Activated T-cell treated with anti-CD3 and anti-CD28 coated beads, Interleukin-2, amount 50 U/mL, for 72 hours (primary cell): Measurements from ENCODE around the gene HEY2. TPM values are rescaled to one million over a fixed set of nuclear protein-coding genes. Genes with fewer than 3 reads are reported as not detected.
"Not testable (repeated sequence)": the region's sequence is repeated elsewhere in the genome, so short reads cannot be mapped to it uniquely, and the experiment has no call there.

Experiments
- ATAC-seq, 2 donors: fragments of 150-1000 bp; cut with Tn5 transposase; replicated peaks in 1 of 2; 2 replicates each; pipeline ENCODE4 v1.10.0; 2021; ENCODE audit warnings: moderate library complexity in 2 of 2, mild to moderate bottlenecking in 1 of 2
- DNase-seq, 2 donors: peaks; one replicate each; pipeline ENCODE4 v3.0.0; 2021 to 2022; ENCODE audit warnings: mixed read lengths in 1 of 2
- H3K27ac Mint-ChIP-seq: one replicate; pipeline ENCODE4 v1.8.0; 2022; ENCODE audit warnings: mild to moderate bottlenecking, moderate library complexity, mixed read lengths
- H3K27me3 Mint-ChIP-seq: one replicate; pipeline ENCODE4 v1.8.0; 2022; ENCODE audit warnings: low read depth, mixed read lengths
- H3K36me3 Mint-ChIP-seq, 2 donors: one replicate each; pipeline ENCODE4 v1.8.0; 2022; ENCODE audit warnings: mixed read lengths in 2 of 2, mild to moderate bottlenecking in 1 of 2; ENCODE audit not compliant: insufficient read depth in 2 of 2
- H3K4me1 Mint-ChIP-seq: one replicate; pipeline ENCODE4 v1.8.0; 2022; ENCODE audit warnings: low read depth, mixed read lengths
- H3K4me3 Mint-ChIP-seq, 2 donors: one replicate each; pipeline ENCODE4 v1.8.0; 2022; ENCODE audit warnings: mild to moderate bottlenecking in 2 of 2, mixed read lengths in 2 of 2, moderate library complexity in 2 of 2
- H3K9me3 Mint-ChIP-seq, 2 donors: one replicate each; pipeline ENCODE4 v1.8.0; 2022; ENCODE audit warnings: mixed read lengths in 2 of 2
- total RNA-seq, 2 donors: library from RNA; stranded (reverse); gene quantifications; one replicate each; pipeline ENCODE4 v1.2.3, GENCODE V29; 2022

The HEY2 gene
- under 1 TPM in 1 of 2 donors, not detected in 1; 0.12 TPM for total RNA-seq

- Mint-ChIP-seq H3K27me3 (peaks cover 66% of the 10 kb centered on the region), H3K36me3 (peaks cover 0 to 1% of the 10 kb centered on the region in 2 donors), H3K9me3 (no peaks in the 10 kb centered on the region), H3K4me3 (peak within 1 kb of the TSS; percentile 87 to 93), H3K4me1 (peaks cover 54% of the 10 kb centered on the region), H3K27ac (peak within 1 kb of the TSS; percentile 30)
- ATAC-seq = peak; percentile 86 to 88
- DNase-seq = peak; percentile 92
These were observed at the start of gene HEY2 for GRCh38 chr6:125749173-125749864. TSS of gene HEY2 (plus strand) at chr6:125749632. CDS start at chr6:125749777, 145 bp downstream.

GRCh38 chr6:125700581-125701353 lies 48.7 kb upstream of the HEY2 start:
- DNase-seq = no peak
- Mint-ChIP-seq H3K4me1 (no peaks in the 10 kb centered on the region), H3K9me3 (no peaks in the 10 kb centered on the region), H3K27ac (no peak overlapping the region), H3K36me3 (no peaks in the 10 kb centered on the region), H3K27me3 (peaks cover 6% of the 10 kb centered on the region), H3K4me3 (no peak overlapping the region)
- ATAC-seq = no peak

GRCh38 chr6:125701354-125701668 lies 48.1 kb upstream of the HEY2 start:
- Mint-ChIP-seq H3K4me1 (no peaks in the 10 kb centered on the region), H3K36me3 (no peaks in the 10 kb centered on the region), H3K27me3 (peaks cover 6% of the 10 kb centered on the region), H3K27ac (no peak overlapping the region), H3K4me3 (no peak overlapping the region), H3K9me3 (no peaks in the 10 kb centered on the region)
- ATAC-seq (no peak), DNase-seq (no peak)

DNA sequence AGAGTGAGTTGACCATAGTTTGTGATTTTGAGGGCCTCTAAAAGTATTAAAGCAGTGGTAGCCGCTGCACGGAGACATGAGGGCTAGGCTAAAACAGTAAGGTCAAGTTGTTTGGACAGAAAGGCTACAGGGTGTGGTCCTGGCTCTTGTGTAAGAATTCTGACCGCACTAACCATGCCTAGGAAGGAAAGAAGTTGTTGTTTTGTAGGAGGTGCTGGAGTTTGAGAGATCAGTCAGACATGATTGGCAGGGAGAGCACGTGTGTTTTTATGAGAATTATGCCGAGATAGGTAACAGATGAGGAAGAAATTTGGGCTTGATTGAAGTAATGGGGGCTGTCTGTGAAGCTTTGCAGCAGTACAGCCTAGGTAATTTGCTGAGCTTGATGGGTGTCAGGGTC lies 45.5 kb upstream of the HEY2 start:
- H3K36me3 Mint-ChIP-seq, H3K27ac Mint-ChIP-seq, H3K4me3 Mint-ChIP-seq, H3K9me3 Mint-ChIP-seq, ATAC-seq, H3K4me1 Mint-ChIP-seq, DNase-seq, H3K27me3 Mint-ChIP-seq: not testable (repeated sequence)

DNA sequence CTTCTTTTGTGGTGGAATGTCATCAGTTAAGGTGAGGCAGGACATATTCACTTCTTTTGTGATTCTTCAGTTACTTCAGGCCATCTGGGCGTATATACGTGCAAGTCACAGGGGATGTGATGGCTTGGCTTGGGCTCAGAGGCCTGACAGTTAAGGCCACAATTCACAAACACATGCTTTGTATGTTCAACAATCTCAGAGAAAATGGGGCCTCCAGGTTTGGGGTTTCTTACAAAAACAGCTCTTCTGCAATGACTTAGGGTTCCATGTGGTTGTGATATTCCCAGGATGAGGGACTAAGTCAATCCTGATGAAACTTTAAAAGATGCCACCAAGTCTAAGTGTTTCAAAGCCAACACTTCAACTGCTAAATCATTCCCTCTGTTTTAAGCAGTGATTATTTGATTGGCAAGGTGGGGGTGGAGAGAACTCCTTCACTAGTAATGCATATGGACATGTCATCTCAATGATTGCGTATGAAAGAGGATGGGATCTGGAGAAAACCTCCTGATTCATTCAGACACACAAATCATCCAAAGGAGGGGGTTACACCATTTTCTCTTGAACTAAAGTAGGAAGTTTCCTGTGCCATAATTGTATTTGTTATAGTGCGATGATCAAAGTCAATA lies 41.7 kb upstream of the HEY2 start:
- H3K4me3 Mint-ChIP-seq = no peak overlapping the region
- peaks cover 6% of the 10 kb centered on the region for H3K4me1 Mint-ChIP-seq
- H3K27me3 Mint-ChIP-seq = peaks cover 6% of the 10 kb centered on the region
- ATAC-seq (no peak), DNase-seq (no peak)
- H3K27ac Mint-ChIP-seq = no peak overlapping the region
- peaks cover 0 to 3% of the 10 kb centered on the region in 2 donors for H3K9me3 Mint-ChIP-seq
- no peaks in the 10 kb centered on the region for H3K36me3 Mint-ChIP-seq

GRCh38 chr6:125711013-125711675 lies 38.3 kb upstream of the HEY2 start:
- H3K27me3 Mint-ChIP-seq = peaks cover 6% of the 10 kb centered on the region

DNA sequence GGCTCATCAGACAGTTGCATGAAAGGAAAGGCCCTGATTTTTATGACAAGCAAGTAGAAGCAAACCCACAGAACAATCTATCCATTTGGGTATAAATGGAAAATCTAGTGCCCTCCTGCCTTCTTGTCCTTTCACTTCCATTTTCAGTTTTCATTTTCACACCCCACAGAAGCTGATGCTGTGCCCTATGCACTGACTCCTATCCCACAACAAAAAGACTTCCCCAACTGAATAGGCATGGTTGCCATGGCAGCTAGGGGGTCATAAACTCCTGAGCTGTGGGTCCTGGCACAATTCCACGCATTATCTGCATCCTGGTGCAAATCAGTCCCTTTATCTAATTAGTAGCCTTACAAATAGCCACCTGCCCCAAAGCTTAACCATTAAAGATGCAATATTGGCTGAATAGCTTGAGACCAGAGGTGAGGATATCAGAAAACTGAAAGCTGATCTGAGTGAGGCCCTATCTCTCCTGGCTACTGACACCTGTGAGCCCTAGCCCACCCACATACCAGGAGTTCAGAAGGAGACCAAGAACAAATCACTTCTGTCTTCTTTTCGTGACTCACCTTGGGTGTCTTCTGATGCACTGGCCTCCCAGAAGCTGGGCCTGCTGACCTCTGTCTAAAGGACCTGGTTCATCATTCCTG lies 34.9 kb upstream of the HEY2 start:
- ATAC-seq (peak; percentile 44 to 55), DNase-seq (no peak)
- Mint-ChIP-seq H3K4me1 (peaks cover 23% of the 10 kb centered on the region), H3K27me3 (peaks cover 6% of the 10 kb centered on the region), H3K4me3 (no peak overlapping the region), H3K36me3 (no peaks in the 10 kb centered on the region), H3K27ac (no peak overlapping the region), H3K9me3 (peaks cover 0 to 3% of the 10 kb centered on the region in 2 donors)

More at GRCh38 chr6:125711013-125711675, 38.3 kb upstream of the HEY2 start:
- ATAC-seq (no peak), DNase-seq (no peak)
- Mint-ChIP-seq H3K4me3 (no peak overlapping the region), H3K27ac (no peak overlapping the region), H3K9me3 (peaks cover 0 to 3% of the 10 kb centered on the region in 2 donors), H3K4me1 (peaks cover 26% of the 10 kb centered on the region), H3K36me3 (no peaks in the 10 kb centered on the region)

- H3K27me3 Mint-ChIP-seq = peaks cover 12% of the 10 kb centered on the region
- no peaks in the 10 kb centered on the region for H3K36me3 Mint-ChIP-seq
- ATAC-seq = no peak
- H3K9me3 Mint-ChIP-seq = no peaks in the 10 kb centered on the region
- no peak for DNase-seq
- H3K4me1 Mint-ChIP-seq = peaks cover 19% of the 10 kb centered on the region
- no peak overlapping the region for H3K4me3 Mint-ChIP-seq
- H3K27ac Mint-ChIP-seq = no peak overlapping the region
These were observed 32.2 kb upstream of the HEY2 start for GRCh38 chr6:125717120-125717731.

DNA sequence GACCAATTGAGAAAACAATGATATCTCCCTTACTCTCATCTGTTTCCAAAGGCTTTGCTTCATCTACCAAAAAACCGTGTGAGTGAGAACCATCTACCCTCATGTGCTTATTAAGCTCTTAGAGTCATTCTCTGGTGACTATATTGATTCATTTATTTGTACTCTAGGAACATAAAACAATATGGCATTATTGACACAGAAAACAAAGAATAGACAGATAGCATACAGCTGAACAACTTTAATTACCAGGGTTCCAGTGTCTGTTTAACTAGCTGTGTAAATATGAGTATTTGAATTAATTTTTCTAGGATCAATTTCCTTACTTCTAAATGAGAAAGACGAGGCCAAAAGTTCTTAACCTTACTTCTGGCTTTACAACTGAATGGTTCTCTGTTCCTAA lies 31.3 kb upstream of the HEY2 start:
- no peak for ATAC-seq
- H3K27me3 Mint-ChIP-seq = peaks cover 20% of the 10 kb centered on the region
- DNase-seq = no peak
- no peaks in the 10 kb centered on the region for H3K36me3 Mint-ChIP-seq
- H3K4me1 Mint-ChIP-seq = peaks cover 19% of the 10 kb centered on the region
- no peak overlapping the region for H3K27ac Mint-ChIP-seq
- no peak overlapping the region for H3K4me3 Mint-ChIP-seq
- H3K9me3 Mint-ChIP-seq = no peaks in the 10 kb centered on the region

DNA sequence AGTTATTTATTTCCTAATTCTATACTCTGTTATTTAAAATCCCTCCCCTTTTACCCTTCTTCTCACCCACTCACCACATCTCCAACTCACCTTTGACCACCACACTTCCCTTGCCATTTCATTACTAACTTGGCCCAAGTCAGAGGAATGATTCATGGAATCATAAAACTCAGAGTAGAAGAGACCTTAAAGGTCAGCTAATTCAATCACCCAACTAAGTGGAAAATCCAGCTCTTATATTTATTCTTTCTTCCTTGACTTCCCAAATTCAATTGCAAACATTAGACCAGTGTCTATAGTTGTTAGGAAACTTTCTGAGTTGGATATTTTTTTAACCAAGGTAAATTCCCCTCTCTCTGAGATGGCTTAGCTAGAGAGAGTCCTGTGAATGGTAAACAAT lies 26.5 kb upstream of the HEY2 start:
- Mint-ChIP-seq H3K27me3 (peaks cover 33% of the 10 kb centered on the region), H3K9me3 (no peaks in the 10 kb centered on the region), H3K36me3 (no peaks in the 10 kb centered on the region), H3K4me3 (no peak overlapping the region), H3K4me1 (no peaks in the 10 kb centered on the region), H3K27ac (no peak overlapping the region)
- DNase-seq = no peak
- no peak for ATAC-seq

DNA sequence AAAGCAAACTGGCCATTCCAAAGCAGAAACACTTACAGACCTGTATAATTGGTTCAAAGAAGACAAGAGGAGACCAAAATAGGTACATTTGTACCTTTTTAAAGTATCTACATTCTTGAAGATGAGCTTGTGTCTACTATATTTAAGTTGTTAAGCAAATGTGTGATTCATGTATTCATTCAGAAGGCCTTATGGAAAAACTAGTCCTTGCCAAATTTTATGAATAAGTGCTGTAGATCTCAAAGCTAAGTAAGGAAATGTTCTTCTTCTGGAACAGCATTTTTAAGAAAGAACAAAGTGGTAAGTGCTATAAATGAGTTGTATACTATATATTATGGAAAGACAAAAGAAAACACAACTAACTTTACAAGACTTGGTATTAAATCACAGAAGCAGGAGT lies 22.2 kb upstream of the HEY2 start:
- H3K4me3 Mint-ChIP-seq = no peak overlapping the region
- DNase-seq (no peak), ATAC-seq (no peak)
- no peak overlapping the region for H3K27ac Mint-ChIP-seq
- no peaks in the 10 kb centered on the region for H3K36me3 Mint-ChIP-seq
- peaks cover 31% of the 10 kb centered on the region for H3K27me3 Mint-ChIP-seq
- no peaks in the 10 kb centered on the region for H3K4me1 Mint-ChIP-seq
- H3K9me3 Mint-ChIP-seq = no peaks in the 10 kb centered on the region

GRCh38 chr6:125728739-125729138 lies 20.7 kb upstream of the HEY2 start:
- no peaks in the 10 kb centered on the region for H3K4me1 Mint-ChIP-seq
- DNase-seq = no peak
- H3K27me3 Mint-ChIP-seq = peaks cover 29% of the 10 kb centered on the region
- H3K4me3 Mint-ChIP-seq = no peak overlapping the region
- ATAC-seq = no peak
- no peaks in the 10 kb centered on the region for H3K36me3 Mint-ChIP-seq
- H3K9me3 Mint-ChIP-seq = no peaks in the 10 kb centered on the region
- H3K27ac Mint-ChIP-seq = no peak overlapping the region
